SK-N-SH treated with all-trans-retinoic acid at 6 μM for 48 hours (cell line): ENCODE measurements around the gene LY6G6F.

ENCODE experiments used
- ATAC-seq: fragments of 200-7000 bp; cut with Tn5 transposase; 3 replicates; pipeline ENCODE4 v1.9.1; 2020; ENCODE audit warnings: mild to moderate bottlenecking, moderate library complexity
- ARNTL ChIP-seq: fragments of 450-650 bp; formaldehyde crosslinking; IDR thresholded peaks from 2 replicates; pipeline ENCODE4 v1.5.0; 2020; ENCODE audit warnings: low read depth, mild to moderate bottlenecking, moderate library complexity, borderline replicate concordance
- CREB5 ChIP-seq: fragments of 250-450 bp; sonication (Bioruptor Pico); IDR thresholded peaks from 2 replicates; pipeline ENCODE4 v1.5.1; 2020; ENCODE audit warnings: low read depth, mild to moderate bottlenecking, moderate library complexity
- CSDC2 ChIP-seq: fragments of 250-450 bp; sonication (Bioruptor Pico); IDR thresholded peaks from 2 replicates; pipeline ENCODE4 v1.5.0; 2020; ENCODE audit warnings: mild to moderate bottlenecking, moderate library complexity
- CSRNP3 ChIP-seq: fragments of 250-450 bp; sonication (Bioruptor Pico); IDR thresholded peaks from 2 replicates; pipeline ENCODE4 v1.5.1; 2021; ENCODE audit warnings: mild to moderate bottlenecking, moderate library complexity
- ESRRG ChIP-seq: fragments of 250-450 bp; sonication (Bioruptor Pico); IDR thresholded peaks from 2 replicates; pipeline ENCODE4 v1.6.1; 2021; ENCODE audit warnings: mild to moderate bottlenecking
- GLIS3 ChIP-seq: fragments of 250-450 bp; sonication (Bioruptor Pico); IDR thresholded peaks from 2 replicates; pipeline ENCODE4 v1.5.0; 2020; ENCODE audit warnings: mild to moderate bottlenecking, moderate library complexity
- ISL1 ChIP-seq: fragments of 250-450 bp; sonication (Bioruptor Pico); IDR thresholded peaks from 2 replicates; pipeline ENCODE4 v2.1.2; 2022; ENCODE audit warnings: mild to moderate bottlenecking, moderate library complexity
- OSR1 ChIP-seq: fragments of 250-450 bp; sonication (Bioruptor Pico); IDR thresholded peaks from 2 replicates; pipeline ENCODE4 v1.8.0; 2022; ENCODE audit warnings: moderate library complexity, mild to moderate bottlenecking, inconsistent platforms
- PATZ1 ChIP-seq: fragments of 250-450 bp; sonication (Bioruptor Pico); IDR thresholded peaks from 2 replicates; pipeline ENCODE4 v1.8.0; 2020; ENCODE audit warnings: mild to moderate bottlenecking, moderate library complexity, borderline replicate concordance
- POU6F1 ChIP-seq: fragments of 250-450 bp; sonication (Bioruptor Pico); IDR thresholded peaks from 2 replicates; pipeline ENCODE4 v1.8.0; 2021; ENCODE audit warnings: low read depth, mild to moderate bottlenecking, moderate library complexity, borderline replicate concordance
- PPARA ChIP-seq: fragments of 250-450 bp; sonication (Bioruptor Pico); IDR thresholded peaks from 2 replicates; pipeline ENCODE4 v1.5.0; 2020; ENCODE audit warnings: mild to moderate bottlenecking, borderline replicate concordance
- RARB ChIP-seq: fragments of 250-450 bp; sonication (Bioruptor Pico); IDR thresholded peaks from 2 replicates; pipeline ENCODE4 v1.8.0; 2021; ENCODE audit warnings: mild to moderate bottlenecking, moderate library complexity
- SNAI2 ChIP-seq: fragments of 250-450 bp; sonication (Bioruptor Pico); IDR thresholded peaks from 2 replicates; pipeline ENCODE4 v1.5.0; 2020; ENCODE audit warnings: mild to moderate bottlenecking, moderate library complexity
- TCF4 ChIP-seq: fragments of 250-450 bp; sonication (Bioruptor Pico); IDR thresholded peaks from 2 replicates; pipeline ENCODE4 v1.8.0; 2021; ENCODE audit warnings: mild to moderate bottlenecking, moderate library complexity, borderline replicate concordance
- TOX ChIP-seq: fragments of 250-450 bp; sonication (Bioruptor Pico); IDR thresholded peaks from 2 replicates; pipeline ENCODE4 v1.8.0; 2021; ENCODE audit warnings: mild to moderate bottlenecking, moderate library complexity, borderline replicate concordance
- TSHZ2 ChIP-seq: fragments of 250-450 bp; sonication (Bioruptor Pico); IDR thresholded peaks from 2 replicates; pipeline ENCODE4 v1.5.0; 2020; ENCODE audit warnings: mild to moderate bottlenecking, moderate library complexity
- ZC3H10 ChIP-seq: fragments of 250-450 bp; sonication (Bioruptor Pico); IDR thresholded peaks from 2 replicates; pipeline ENCODE4 v1.5.1; 2021; ENCODE audit warnings: mild to moderate bottlenecking, moderate library complexity
- ZFP3 ChIP-seq: fragments of 250-450 bp; sonication (Bioruptor Pico); IDR thresholded peaks from 2 replicates; pipeline ENCODE4 v1.5.0; 2020; ENCODE audit warnings: mild to moderate bottlenecking, moderate library complexity
- ZFP30 ChIP-seq: fragments of 450-650 bp; formaldehyde crosslinking; IDR thresholded peaks from 2 replicates; pipeline ENCODE4 v1.5.0; 2022; ENCODE audit warnings: mild to moderate bottlenecking, moderate library complexity
- ZNF565 ChIP-seq: fragments of 450-650 bp; formaldehyde crosslinking; conservative IDR thresholded peaks from 2 replicates; pipeline ENCODE4 v1.5.0; 2020; ENCODE audit warnings: low read depth, mild to moderate bottlenecking, moderate library complexity
- ZNF8 ChIP-seq: fragments of 450-650 bp; formaldehyde crosslinking; IDR thresholded peaks from 2 replicates; pipeline ENCODE4 v1.5.0; 2020; ENCODE audit warnings: mild to moderate bottlenecking, moderate library complexity

Gene LY6G6F

GRCh38 chr6:31732029-31732428 is 25.4 kb downstream of the LY6G6F start:
- TF ChIP-seq PATZ1 (CRISPR knock-in tag) (no peak), TCF4 (CRISPR knock-in tag) (no peak), PPARA (CRISPR knock-in tag) (no peak), GLIS3 (no peak), ARNTL (CRISPR knock-in tag) (no peak), POU6F1 (CRISPR knock-in tag) (no peak), TSHZ2 (CRISPR knock-in tag) (no peak), ZFP30 (CRISPR knock-in tag) (no peak), SNAI2 (CRISPR knock-in tag) (no peak), CREB5 (CRISPR knock-in tag) (no peak), RARB (no peak), OSR1 (CRISPR knock-in tag) (no peak), CSRNP3 (CRISPR knock-in tag) (no peak)
- no peak for ATAC-seq

GRCh38 chr6:31733734-31734133 is 27.1 kb downstream of the LY6G6F start:
- ATAC-seq, result no peak
- no peak for TF ChIP-seq ZC3H10
- no peak for TF ChIP-seq CSDC2 (CRISPR knock-in tag)
- no peak for TF ChIP-seq ZNF8 (CRISPR knock-in tag)
- no peak for TF ChIP-seq TSHZ2 (CRISPR knock-in tag)
- TF ChIP-seq OSR1 (CRISPR knock-in tag), result no peak
- TF ChIP-seq ISL1 (CRISPR knock-in tag), result no peak
- no peak for TF ChIP-seq ESRRG (CRISPR knock-in tag)
- TF ChIP-seq RARB, result no peak
- TF ChIP-seq ZFP3, result no peak
- TF ChIP-seq CREB5 (CRISPR knock-in tag), result no peak
- TF ChIP-seq ZFP30 (CRISPR knock-in tag), result no peak
- no peak for TF ChIP-seq POU6F1 (CRISPR knock-in tag)
- TF ChIP-seq ZNF565, result no peak
- no peak for TF ChIP-seq PATZ1 (CRISPR knock-in tag)
- no peak for TF ChIP-seq TOX (CRISPR knock-in tag)
- no peak for TF ChIP-seq SNAI2 (CRISPR knock-in tag)
